GM23338 (cell line): ENCODE data around the gene NHS.

Source experiments
- CTCF ChIP-seq, 2 experiments: fragments of 200-600 bp in 1 of 2; sonication (generic) in 1 of 2; conservative IDR thresholded peaks; 2 replicates each; pipeline versions ENCODE4 v1.5.1 to v1.6.1; 2016 to 2017; ENCODE audit warnings: antibody characterized with exemption in 2 of 2, low read depth in 2 of 2, mild to moderate bottlenecking in 2 of 2, moderate library complexity in 1 of 2
- EZH2 ChIP-seq: fragments of 200-600 bp; sonication (generic); IDR thresholded peaks from one replicate; pipeline ENCODE4 v1.8.0; 2017; ENCODE audit warnings: antibody characterized with exemption, mild to moderate bottlenecking, low read depth; ENCODE audit not compliant: unreplicated experiment
- POLR2AphosphoS5 ChIP-seq: IDR thresholded peaks from 2 replicates; pipeline ENCODE4 v1.6.1; 2016; ENCODE audit warnings: antibody characterized with exemption, low read depth
- ZNF114 ChIP-seq: fragments of 250-450 bp; sonication (Bioruptor Pico); IDR thresholded peaks from 2 replicates; pipeline ENCODE4 v1.5.0; 2020; ENCODE audit warnings: mild to moderate bottlenecking, moderate library complexity
- TF ChIP-seq, protein P1 (sequence below): IDR thresholded peaks from one replicate; pipeline ENCODE4 v1.6.1; 2018; ENCODE audit warnings: antibody characterized with exemption; ENCODE audit not compliant: unreplicated experiment

DNA sequence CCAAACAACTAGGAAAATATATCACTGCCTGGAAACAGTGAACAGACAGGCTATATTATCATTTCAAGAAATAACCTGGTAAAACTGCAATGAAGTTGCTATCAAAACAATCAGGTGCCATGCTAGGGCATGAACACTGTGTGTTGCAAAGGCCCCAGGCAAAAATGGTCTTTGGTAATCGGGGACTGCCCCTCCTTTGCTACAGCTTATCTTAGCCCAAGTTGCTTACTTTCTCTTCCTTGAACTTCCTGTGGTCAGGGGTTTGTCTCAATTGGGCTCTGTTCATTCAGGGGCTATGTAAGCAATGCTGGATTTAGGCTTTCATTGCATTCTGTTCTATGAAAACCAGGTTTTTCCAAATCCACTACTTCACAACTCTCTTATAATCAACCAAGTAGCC, 392.7 kb downstream of the NHS start:
- TF ChIP-seq CTCF (conservative IDR thresholded peaks at IDR 0.05; ENCODE audit: low read depth in 2 of 2) (no peak), EZH2 (no peak), POLR2AphosphoS5 (no peak), ZNF114 (CRISPR knock-in tag) (no peak)
- TF ChIP-seq, protein P1, sequence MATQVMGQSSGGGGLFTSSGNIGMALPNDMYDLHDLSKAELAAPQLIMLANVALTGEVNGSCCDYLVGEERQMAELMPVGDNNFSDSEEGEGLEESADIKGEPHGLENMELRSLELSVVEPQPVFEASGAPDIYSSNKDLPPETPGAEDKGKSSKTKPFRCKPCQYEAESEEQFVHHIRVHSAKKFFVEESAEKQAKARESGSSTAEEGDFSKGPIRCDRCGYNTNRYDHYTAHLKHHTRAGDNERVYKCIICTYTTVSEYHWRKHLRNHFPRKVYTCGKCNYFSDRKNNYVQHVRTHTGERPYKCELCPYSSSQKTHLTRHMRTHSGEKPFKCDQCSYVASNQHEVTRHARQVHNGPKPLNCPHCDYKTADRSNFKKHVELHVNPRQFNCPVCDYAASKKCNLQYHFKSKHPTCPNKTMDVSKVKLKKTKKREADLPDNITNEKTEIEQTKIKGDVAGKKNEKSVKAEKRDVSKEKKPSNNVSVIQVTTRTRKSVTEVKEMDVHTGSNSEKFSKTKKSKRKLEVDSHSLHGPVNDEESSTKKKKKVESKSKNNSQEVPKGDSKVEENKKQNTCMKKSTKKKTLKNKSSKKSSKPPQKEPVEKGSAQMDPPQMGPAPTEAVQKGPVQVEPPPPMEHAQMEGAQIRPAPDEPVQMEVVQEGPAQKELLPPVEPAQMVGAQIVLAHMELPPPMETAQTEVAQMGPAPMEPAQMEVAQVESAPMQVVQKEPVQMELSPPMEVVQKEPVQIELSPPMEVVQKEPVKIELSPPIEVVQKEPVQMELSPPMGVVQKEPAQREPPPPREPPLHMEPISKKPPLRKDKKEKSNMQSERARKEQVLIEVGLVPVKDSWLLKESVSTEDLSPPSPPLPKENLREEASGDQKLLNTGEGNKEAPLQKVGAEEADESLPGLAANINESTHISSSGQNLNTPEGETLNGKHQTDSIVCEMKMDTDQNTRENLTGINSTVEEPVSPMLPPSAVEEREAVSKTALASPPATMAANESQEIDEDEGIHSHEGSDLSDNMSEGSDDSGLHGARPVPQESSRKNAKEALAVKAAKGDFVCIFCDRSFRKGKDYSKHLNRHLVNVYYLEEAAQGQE: no peak
